Coronary artery (tissue), 2 donors: ENCODE data around the gene MYL12B.

Source experiments
- DNase-seq: peaks from one replicate; pipeline ENCODE4 v3.0.0-alpha.2; 2017; ENCODE audit warnings: low spot score
- H3K27ac ChIP-seq, 2 donors: fragments of 200-600 bp; sonication (generic); one replicate each; pipeline ENCODE4 v1.5.1; 2016 to 2019
- H3K4me3 ChIP-seq: fragments of 200-600 bp; sonication (generic); 2 replicates; pipeline ENCODE4 v1.5.1; 2016; ENCODE audit warnings: mild to moderate bottlenecking, moderate library complexity
- CTCF ChIP-seq: fragments of 200-600 bp; sonication (generic); IDR thresholded peaks from one replicate; pipeline ENCODE4 v1.5.1; 2019; ENCODE audit warnings: antibody characterized with exemption

MYL12B gene

GRCh38 chr18:3247240-3248061 is 14.5 kb upstream of the MYL12B start, which contains the start of gene MYL12A:
Gene MYL12A (plus strand): TSS chr18:3247801. CDS start chr18:3253248, 5,447 bp downstream.
- peak; percentile 98 for DNase-seq
- H3K27ac ChIP-seq, result peak within 1 kb of the TSS; percentile 96 to 100
- no peak for TF ChIP-seq CTCF
- H3K4me3 ChIP-seq, result peak within 1 kb of the TSS; percentile 96

- Histone ChIP-seq H3K4me3 (peak overlapping the region; percentile 96), H3K27ac (peak overlapping the region; percentile 96 to 100)
- TF ChIP-seq CTCF, result no peak
- DNase-seq, result no peak
Measured at GRCh38 chr18:3248062-3248657, 13.8 kb upstream of the MYL12B start.

GRCh38 chr18:3248658-3249359 is 13.1 kb upstream of the MYL12B start:
- H3K27ac ChIP-seq, result peak overlapping the region; percentile 96 to 100
- DNase-seq, result no peak
- peak overlapping the region; percentile 96 for H3K4me3 ChIP-seq
- TF ChIP-seq CTCF, result no peak

- no peak for DNase-seq
- peak overlapping the region; percentile 96 for H3K4me3 ChIP-seq
- no peak for TF ChIP-seq CTCF
- H3K27ac ChIP-seq, result peak overlapping the region; percentile 53 to 83
Measured at GRCh38 chr18:3250237-3251107, 11.5 kb upstream of the MYL12B start.

GRCh38 chr18:3251249-3251962 is 10.5 kb upstream of the MYL12B start:
- H3K27ac ChIP-seq, result peak overlapping the region; percentile 53 to 78
- DNase-seq, result no peak
- H3K4me3 ChIP-seq, result peak overlapping the region; percentile 96
- TF ChIP-seq CTCF, result no peak

- H3K4me3 ChIP-seq, result peak overlapping the region; percentile 96
- DNase-seq, result no peak
- peak overlapping the region; percentile 53 to 78 for H3K27ac ChIP-seq
- no peak for TF ChIP-seq CTCF
Measured at GRCh38 chr18:3251963-3252277, 10.0 kb upstream of the MYL12B start.
